Lower leg skin (tissue), 3 donors: ENCODE results near the gene FZD7.

ENCODE experiments used
- CTCF ChIP-seq, 3 donors: fragments of 450-650 bp; IDR thresholded peaks; one replicate each; pipeline ENCODE4 v1.5.1; 2016; ENCODE audit warnings: antibody characterized with exemption in 3 of 3, mild to moderate bottlenecking in 3 of 3, moderate library complexity in 2 of 3
- POLR2A ChIP-seq, 2 donors: fragments of 450-650 bp; IDR thresholded peaks; one replicate each; pipeline ENCODE4 v1.6.1; 2016 to 2017; ENCODE audit warnings: antibody characterized with exemption in 2 of 2, mild to moderate bottlenecking in 1 of 2, moderate library complexity in 1 of 2

DNA sequence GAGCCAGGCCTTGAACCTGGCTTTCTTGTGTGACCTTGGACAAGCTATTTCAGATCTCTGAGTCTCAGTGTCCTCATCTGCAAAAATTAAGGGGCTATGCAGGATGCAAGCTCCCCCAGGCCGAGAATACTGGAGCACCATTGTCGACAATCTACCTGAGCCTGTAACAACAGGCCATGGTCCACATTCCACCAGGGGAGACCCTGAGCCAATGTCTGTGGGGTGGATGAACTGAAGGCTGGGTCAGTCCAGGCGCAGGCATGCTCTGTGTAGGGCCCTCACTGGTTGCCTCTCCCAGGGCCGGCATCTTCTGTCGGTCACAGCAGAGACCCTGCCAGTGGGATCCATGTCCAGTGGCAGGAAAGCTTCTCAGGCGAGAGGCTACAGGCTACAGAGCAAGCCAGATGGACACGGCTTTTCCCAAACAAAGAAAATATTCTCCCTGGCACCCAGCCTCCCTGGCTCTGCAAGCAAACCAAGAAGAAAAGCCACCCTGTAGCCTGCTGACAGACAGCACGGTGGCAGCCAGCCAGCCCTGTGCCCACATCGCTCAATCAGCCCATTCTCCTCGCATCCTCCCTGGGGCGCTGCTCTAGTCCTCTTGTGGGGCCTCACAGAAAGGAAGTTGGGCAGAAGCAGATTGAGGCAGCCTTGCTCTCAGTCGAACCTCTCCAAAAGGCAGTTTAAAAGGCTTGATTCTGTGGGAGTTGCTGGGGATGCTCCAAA, 48.7 kb upstream of the FZD7 start:
- TF ChIP-seq CTCF (IDR thresholded peaks at IDR 0.05) (no peak), POLR2A (IDR thresholded peaks at IDR 0.05) (no peak)
